ENCODE data around the gene MYOZ1. TPM values are rescaled to one million over a fixed set of nuclear protein-coding genes. Genes with fewer than 3 reads are reported as not detected.

The MYOZ1 gene
- total and polyA plus RNA-seq, 2 of the 8 experiments (the other 6 are each of a cell fraction or from before 2014, with no cell fraction given): 2.6 to 3.3 TPM

- whole genome bisulfite sequencing, 2 experiments (ENCODE audit: extremely low coverage in 1 of 2, insufficient coverage in 1 of 2, insufficient read length in 1 of 2, insufficient replicate concordance in 2 of 2, low coverage in 1 of 2, low lambda C conversion rate in 2 of 2, missing lambda C conversion rate in 1 of 2): 98% methylated on average over 2 of the region's 2 CpGs; no CpG with 5 or more reads in 1 of the 2 experiments
- H3K23ac ChIP-seq (ENCODE audit: insufficient read length): no peak overlapping the region
Observed at GRCh38 chr10:73584737-73585136, 56.5 kb downstream of the MYOZ1 start.

More at GRCh38 chr10:73584737-73585136, 56.5 kb downstream of the MYOZ1 start:
- Histone ChIP-seq H4K8ac (ENCODE audit: extremely low read depth, insufficient read depth, low read length) (no peak overlapping the region), H3K9me3 (ENCODE audit: insufficient read depth in 2 of 2, low read depth in 1 of 2, low read length in 1 of 2) (peaks cover 0 to 3% of the 10 kb centered on the region in 2 experiments; a peak in 1 of 4 replicates), H3K4me1 (replicated peaks in 1 of 4; ENCODE audit: control insufficient read depth in 3 of 4, insufficient read depth in 4 of 4, low read length in 3 of 4) (peaks cover 0 to 6% (median 2%) of the 10 kb centered on the region in 4 experiments; a peak in 4 of 7 replicates), H4K91ac (replicated peaks; ENCODE audit: insufficient read length, low read length) (no peak overlapping the region), H3K9ac (replicated peaks in 1 of 4; ENCODE audit: extremely low read depth in 1 of 4, low read depth in 3 of 4, low read length in 3 of 4) (no peak overlapping the region), H3K79me2 (ENCODE audit: control insufficient read depth in 1 of 2, insufficient read depth in 2 of 2, low read length in 2 of 2) (peaks cover 0 to 72% of the 10 kb centered on the region in 2 experiments; a peak in 3 of 4 replicates), H3K14ac (ENCODE audit: insufficient read length) (no peak overlapping the region), H2BK5ac (ENCODE audit: low read depth, low read length) (no peak overlapping the region), H3K4me2 (ENCODE audit: insufficient read depth in 1 of 2, low read depth in 2 of 2, low read length in 2 of 2) (no peak overlapping the region), H3K56ac (replicated peaks; ENCODE audit: insufficient read length, low read depth, low read length) (no peak overlapping the region), H2BK20ac (ENCODE audit: low read length) (no peak overlapping the region), H2BK15ac (ENCODE audit: low read length) (no peak overlapping the region), H3K23me2 (ENCODE audit: low read depth, low read length) (no peaks in the 10 kb centered on the region), H3K4me3 (ENCODE audit: extremely low read depth in 1 of 4, insufficient read depth in 2 of 4, low read depth in 3 of 4, low read length in 4 of 4) (no peak overlapping the region), H2AFZ (ENCODE audit: low read length) (no peak overlapping the region), H3K79me1 (ENCODE audit: low read depth, low read length) (no peaks in the 10 kb centered on the region), H2BK12ac (ENCODE audit: low read depth, low read length) (no peak overlapping the region), H3K18ac (ENCODE audit: extremely low read depth, low read length) (no peak overlapping the region), H2AK5ac (ENCODE audit: low read depth, low read length) (no peak overlapping the region), H3K36me3 (ENCODE audit: control insufficient read depth in 2 of 4, insufficient read depth in 4 of 4, low read length in 3 of 4) (no peaks in the 10 kb centered on the region), H3K27ac (ENCODE audit: low read depth, low read length) (no peak overlapping the region), H2BK120ac (replicated peaks; ENCODE audit: low read depth, low read length) (no peak overlapping the region), H3K27me3 (replicated peaks in 1 of 4; ENCODE audit: control insufficient read depth in 3 of 4, extremely low read depth in 1 of 4, insufficient read depth in 3 of 4, low read length in 3 of 4) (no peaks in the 10 kb centered on the region), H4K20me1 (replicated peaks in 1 of 2; ENCODE audit: control insufficient read depth in 1 of 2, insufficient read depth in 2 of 2, low read length in 2 of 2) (no peaks in the 10 kb centered on the region), H3K4ac (replicated peaks; ENCODE audit: insufficient read length, low read depth, low read length) (no peak overlapping the region), H4K5ac (ENCODE audit: insufficient read length, low read depth, low read length) (no peak overlapping the region)
- POLR2A ChIA-PET (ENCODE audit: partially characterized antibody): interaction anchor here (1.0 kb wide), 1 partner anchor 9 kb away, joined by 3 read pairs; no protein-coding TSS in a partner anchor
- CTCF ChIA-PET (ENCODE audit: partially characterized antibody): no interaction called here
- DNase-seq (ENCODE audit: low read depth in 1 of 2, low spot score in 2 of 2) (no peak), FAIRE-seq (no peak)
- TF ChIP-seq ATF3 (IDR thresholded peaks at IDR 0.05; ENCODE audit: insufficient read depth, low read depth, low read length) (no peak), GABPA (IDR thresholded peaks at IDR 0.05; ENCODE audit: borderline replicate concordance, insufficient read depth, low read length) (no peak), SP4 (IDR thresholded peaks at IDR 0.05; ENCODE audit: low read length) (no peak), TBP (IDR thresholded peaks at IDR 0.05; ENCODE audit: low read depth, low read length) (no peak), MAX (IDR thresholded peaks at IDR 0.05) (no peak), CHD1 (IDR thresholded peaks at IDR 0.05; ENCODE audit: low read depth, low read length) (no peak), JUND (IDR thresholded peaks at IDR 0.05; ENCODE audit: low read length) (no peak), EZH2 (IDR thresholded peaks at IDR 0.05; ENCODE audit: low read depth, low read length, severe bottlenecking) (no peak), RXRA (IDR thresholded peaks at IDR 0.05; ENCODE audit: insufficient read depth, low read depth, low read length) (no peak)
